HCT116 (cell line): Measurements from ENCODE around the gene NGEF. TPM values are rescaled to one million over a fixed set of nuclear protein-coding genes. Genes with fewer than 3 reads are reported as not detected.

ENCODE experiments used
- ATAC-seq: fragments of 200-7000 bp; cut with Tn5 transposase; 2 replicates; pipeline ENCODE4 v1.9.1; 2020; ENCODE audit warnings: mild to moderate bottlenecking, moderate library complexity
- BruUV-seq: library from RNA; stranded (reverse); fragments of 400-500 nt; replicated peaks from 2 replicates; lab custom pipeline; 2021; lab: Mats Ljungman, UMichigan
- CTCF ChIA-PET: fragments of 300-600 bp; sonication (Branson Sonifier 250); formaldehyde crosslinking; loops from one replicate; lab custom pipeline; 2021; ENCODE audit warnings: antibody characterized with exemption; lab: Charles Lee
- POLR2A ChIA-PET: fragments of 300-600, 350-600 bp; sonication (Branson Sonifier 250); formaldehyde crosslinking; loops from one replicate; lab custom pipeline; 2021; ENCODE audit warnings: antibody characterized with exemption; lab: Charles Lee
- RAD21 ChIA-PET, 2 experiments: fragments of 300-600 bp; sonication (Branson Sonifier 250); formaldehyde crosslinking; loops; one replicate each; lab custom pipeline; 2023; ENCODE audit warnings: low total read pairs in 2 of 2; ENCODE audit not compliant: uncharacterized antibody in 2 of 2, unreplicated experiment in 2 of 2, low non-redundant PET in 1 of 2; lab: Charles Lee
- DNase-seq: peaks from one replicate; pipeline ENCODE4 v3.0.0-alpha.2; 2010; ENCODE audit warnings: low read depth, low spot score
- H2AFZ ChIP-seq: fragments of 200-600 bp; shearing (Covaris generic), sonication (generic); 2 replicates; pipeline ENCODE4 v1.6.1; 2017; ENCODE audit warnings: low read depth, mixed run types, mixed read lengths, antibody characterized with exemption, low read length; ENCODE audit not compliant: poor library complexity, severe bottlenecking
- H3K27ac ChIP-seq: 2 replicates; pipeline ENCODE4 v1.5.1; 2012; ENCODE audit warnings: low read depth, low read length
- H3K27me3 ChIP-seq: fragments of 200-600 bp; sonication (generic); 2 replicates; pipeline ENCODE4 v1.6.1; 2016; ENCODE audit warnings: mixed run types, low read length, mixed read lengths; ENCODE audit not compliant: insufficient read depth
- H3K36me3 ChIP-seq, 2 experiments: fragments of 200-500 bp in 1 of 2; fragments of 200-600 bp in 1 of 2; sonication (Bioruptor generic) in 1 of 2; sonication (generic) in 1 of 2; 2 replicates each; pipeline versions ENCODE4 v1.5.1 to v1.6.1; 2014 to 2016; ENCODE audit warnings: low read length in 2 of 2, inconsistent platforms in 1 of 2, mixed read lengths in 1 of 2, mixed run types in 1 of 2; ENCODE audit not compliant: insufficient read depth in 2 of 2, control insufficient read depth in 1 of 2
- H3K4me1 ChIP-seq, 2 experiments: fragments of 200-600 bp in 1 of 2; sonication (generic) in 1 of 2; 2 replicates each; pipeline versions ENCODE4 v1.5.1 to v1.6.1; 2012 to 2017; ENCODE audit warnings: low read length in 2 of 2, inconsistent platforms in 1 of 2, mild to moderate bottlenecking in 1 of 2, mixed read lengths in 1 of 2, mixed run types in 1 of 2, moderate library complexity in 1 of 2; ENCODE audit not compliant: insufficient read depth in 2 of 2, control insufficient read depth in 1 of 2
- H3K4me2 ChIP-seq: fragments of 200-600 bp; sonication (generic); 2 replicates; pipeline ENCODE4 v1.6.1; 2017; ENCODE audit warnings: mixed run types, low read length, mixed read lengths
- H3K4me3 ChIP-seq, 2 experiments: fragments of 200-600 bp in 1 of 2; sonication (generic) in 1 of 2; replicated peaks in 1 of 2; 2 replicates each; pipeline ENCODE4 v1.5.1; 2011 to 2016; ENCODE audit warnings: low read length in 2 of 2, control low read depth in 1 of 2, low read depth in 1 of 2, mild to moderate bottlenecking in 1 of 2, mixed read lengths in 1 of 2, mixed run types in 1 of 2
- H3K79me2 ChIP-seq: fragments of 200-600 bp; sonication (generic); 2 replicates; pipeline ENCODE4 v1.6.1; 2017; ENCODE audit warnings: mild to moderate bottlenecking, mixed run types, low read length, moderate library complexity, mixed read lengths; ENCODE audit not compliant: insufficient read depth
- H3K9ac ChIP-seq: fragments of 200-600 bp; sonication (generic); 2 replicates; pipeline ENCODE4 v1.6.1; 2016; ENCODE audit warnings: low read length, mixed read lengths
- H3K9me2 ChIP-seq: fragments of 200-600 bp; sonication (generic), shearing (Covaris generic); 2 replicates; pipeline ENCODE4 v1.6.1; 2017; ENCODE audit warnings: mixed run types, mild to moderate bottlenecking, moderate library complexity; ENCODE audit not compliant: insufficient read depth
- H3K9me3 ChIP-seq, 2 experiments: fragments of 200-500 bp in 1 of 2; fragments of 200-600 bp in 1 of 2; sonication (Bioruptor generic) in 1 of 2; sonication (generic) in 1 of 2; 2 replicates each; pipeline ENCODE4 v1.6.1; 2014 to 2017; ENCODE audit warnings: low read length in 2 of 2, mixed read lengths in 2 of 2, inconsistent platforms in 1 of 2, low read depth in 1 of 2, mild to moderate bottlenecking in 1 of 2, mixed run types in 1 of 2, moderate library complexity in 1 of 2; ENCODE audit not compliant: control insufficient read depth in 1 of 2, insufficient read depth in 1 of 2
- H4K20me1 ChIP-seq: fragments of 200-600 bp; sonication (generic), shearing (Covaris generic); 2 replicates; pipeline ENCODE4 v1.6.1; 2017; ENCODE audit warnings: mixed run types, mild to moderate bottlenecking, moderate library complexity; ENCODE audit not compliant: insufficient read depth
- ATF3 ChIP-seq: IDR thresholded peaks from 2 replicates; pipeline ENCODE4 v1.6.1; 2012
- CBX3 ChIP-seq: IDR thresholded peaks from 2 replicates; pipeline ENCODE4 v1.6.1; 2012; ENCODE audit warnings: low read depth
- CEBPB ChIP-seq: IDR thresholded peaks from 2 replicates; pipeline ENCODE4 v1.6.1; 2012; ENCODE audit warnings: low read depth
- CTCF ChIP-seq, 3 experiments: fragments of 200-600 bp in 1 of 3; sonication (generic) in 1 of 3; IDR thresholded peaks in 2 of 3; conservative IDR thresholded peaks in 1 of 3; 2 replicates each; pipeline ENCODE4 v1.5.1; 2012 to 2017; ENCODE audit warnings: low read depth in 2 of 3, low read length in 2 of 3, antibody characterized with exemption in 1 of 3, borderline replicate concordance in 1 of 3, control low read depth in 1 of 3, mild to moderate bottlenecking in 1 of 3, mixed read lengths in 1 of 3, mixed run types in 1 of 3, moderate library complexity in 1 of 3; ENCODE audit not compliant: insufficient read depth in 1 of 3
- EGR1 ChIP-seq: IDR thresholded peaks from 2 replicates; pipeline ENCODE4 v1.6.1; 2012; ENCODE audit warnings: low read depth
- ELF1 ChIP-seq: IDR thresholded peaks from 2 replicates; pipeline ENCODE4 v1.6.1; 2012; ENCODE audit warnings: low read depth, borderline replicate concordance
- EZH2 ChIP-seq: fragments of 200-600 bp; sonication (generic); IDR thresholded peaks from 2 replicates; pipeline ENCODE4 v1.6.1; 2017; ENCODE audit warnings: antibody characterized with exemption, mixed run types
- EZH2phosphoT487 ChIP-seq: fragments of 200-600 bp; IDR thresholded peaks from 2 replicates; pipeline ENCODE4 v1.6.1; 2018; ENCODE audit warnings: antibody characterized with exemption, borderline replicate concordance
- FOSL1 ChIP-seq: IDR thresholded peaks from 2 replicates; pipeline ENCODE4 v1.6.1; 2012; ENCODE audit warnings: low read depth
- MAX ChIP-seq: IDR thresholded peaks from 2 replicates; pipeline ENCODE4 v1.6.1; 2012
- POLR2A ChIP-seq: IDR thresholded peaks from 2 replicates; pipeline ENCODE4 v1.7.0; 2011; ENCODE audit warnings: borderline replicate concordance; ENCODE audit not compliant: insufficient read depth, insufficient read length; ENCODE audit errors: extremely low read depth
- RAD21 ChIP-seq: IDR thresholded peaks from 2 replicates; pipeline ENCODE4 v1.6.1; 2012; ENCODE audit warnings: low read depth, mild to moderate bottlenecking
- REST ChIP-seq: IDR thresholded peaks from 2 replicates; pipeline ENCODE4 v1.6.1; 2012; ENCODE audit warnings: low read depth
- SIN3A ChIP-seq: IDR thresholded peaks from 2 replicates; pipeline ENCODE4 v1.6.1; 2012; ENCODE audit warnings: low read depth
- SP1 ChIP-seq: IDR thresholded peaks from 2 replicates; pipeline ENCODE4 v1.6.1; 2012; ENCODE audit warnings: low read depth
- SRF ChIP-seq: IDR thresholded peaks from 2 replicates; pipeline ENCODE4 v1.6.1; 2012; ENCODE audit warnings: low read depth
- YY1 ChIP-seq: IDR thresholded peaks from 2 replicates; pipeline ENCODE4 v1.6.1; 2011; ENCODE audit warnings: low read length, low read depth, moderate library complexity, mild to moderate bottlenecking; ENCODE audit not compliant: insufficient replicate concordance; ENCODE audit errors: extremely low read depth
- ZBTB33 ChIP-seq: IDR thresholded peaks from 2 replicates; pipeline ENCODE4 v1.6.1; 2011; ENCODE audit warnings: mild to moderate bottlenecking, low read length, moderate library complexity; ENCODE audit not compliant: insufficient replicate concordance; ENCODE audit errors: extremely low read depth
- ZFX ChIP-seq: fragments of 450-650 bp; IDR thresholded peaks from 2 replicates; pipeline ENCODE4 v1.6.1; 2017
- ZNF274 ChIP-seq: fragments of 200-500 bp; sonication (Bioruptor generic); IDR thresholded peaks from 2 replicates; pipeline ENCODE4 v1.6.1; 2014; ENCODE audit warnings: mild to moderate bottlenecking, low read depth, low read length, inconsistent platforms
- intact Hi-C: fragments of 100-400 bp; cut with micrococcal nuclease; formaldehyde crosslinking; loops from 2 replicates; pipeline ENCODE4 v1.10.0; 2022
- total RNA-seq: library from RNA; stranded (reverse); gene quantifications from one replicate; pipeline ENCODE4 v1.2.1, GENCODE V29; 2021; ENCODE audit not compliant: unreplicated experiment

NGEF gene
- total RNA-seq, 1 experiment from 2014 or later = 12.6 TPM

GRCh38 chr2:233009661-233010060 is 3.4 kb downstream of the NGEF start (continued):
- TF ChIP-seq SRF = no peak

GRCh38 chr2:233007739-233008138 is 5.3 kb downstream of the NGEF start:
- Histone ChIP-seq H3K36me3 (no peaks in the 10 kb centered on the region), H3K9me2 (no peaks in the 10 kb centered on the region), H3K79me2 (no peaks in the 10 kb centered on the region)
- TF ChIP-seq MAX (no peak), ATF3 (no peak), FOSL1 (no peak), EGR1 (no peak), ZFX (no peak), SRF (no peak), POLR2A (no peak), SIN3A (no peak), ELF1 (no peak), CBX3 (no peak), REST (no peak), EZH2phosphoT487 (no peak), ZNF274 (no peak), RAD21 (no peak), EZH2 (no peak), ZBTB33 (no peak), YY1 (no peak), CTCF (IDR thresholded peaks at IDR 0.05 in 2 of 3, conservative IDR thresholded peaks at IDR 0.05 in 1 of 3; ENCODE audit: borderline replicate concordance in 1 of 3, insufficient read depth in 1 of 3, low read depth in 2 of 3, low read length in 2 of 3) (no peak), SP1 (no peak), CEBPB (no peak)
- TF ChIP-seq, all 23 proteins: peak for 0
- H3K9ac ChIP-seq = no peak overlapping the region
- H3K27me3 ChIP-seq = no peaks in the 10 kb centered on the region
- ChIA-PET CTCF (interaction anchor here (1.7 kb wide), 1 partner anchor 21 kb away, joined by 4 read pairs; no protein-coding TSS in a partner anchor), RAD21 (no interaction called here), POLR2A (no interaction called here)
- no TSS peak for BruUV-seq
- H3K9me3 ChIP-seq = no peaks in the 10 kb centered on the region
- H3K4me3 ChIP-seq = no peak overlapping the region
- intact Hi-C loops = no loop called here
- DNase-seq (no peak), ATAC-seq (no peak)
- no peaks in the 10 kb centered on the region for H3K4me1 ChIP-seq
- no peak overlapping the region for H2AFZ ChIP-seq
- H3K4me2 ChIP-seq = no peak overlapping the region
- no peaks in the 10 kb centered on the region for H4K20me1 ChIP-seq
- no peak overlapping the region for H3K27ac ChIP-seq
